Retina (tissue), 1 donor: ENCODE measurements around the gene WDFY1.

Experiments used
- DNase-seq: peaks from one replicate; pipeline ENCODE4 v3.0.0-alpha.2; 2016

Gene WDFY1

GRCh38 chr2:223852281-223852795 is 92.8 kb downstream of the WDFY1 start:
- DNase-seq, result no peak

GRCh38 chr2:223847410-223847809 is 97.7 kb downstream of the WDFY1 start:
- DNase-seq, result no peak

DNA sequence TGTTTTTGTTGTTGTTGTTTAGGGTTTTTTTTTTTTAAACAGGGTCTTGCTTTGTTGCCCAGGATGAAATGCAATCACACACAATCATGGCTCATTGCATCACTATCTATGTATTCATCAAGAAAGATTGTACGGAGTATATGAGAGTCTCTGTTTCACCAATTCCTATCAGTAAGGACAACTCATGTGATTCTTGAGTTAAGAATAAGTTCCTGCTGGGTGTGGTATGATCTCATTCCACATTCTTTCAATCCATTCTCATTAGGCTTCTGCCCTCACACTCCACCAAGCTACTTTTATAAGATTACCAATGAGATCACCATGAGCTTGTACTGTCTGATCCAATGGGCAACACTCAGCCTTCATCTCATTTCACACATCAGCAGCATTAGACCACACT is 98.6 kb downstream of the WDFY1 start:
- DNase-seq, result no peak

- DNase-seq, result no peak
Observed at GRCh38 chr2:223841436-223842190, 103.5 kb downstream of the WDFY1 start.

- DNase-seq, result peak; percentile 63
Observed at GRCh38 chr2:223837287-223838061, 107.7 kb downstream of the WDFY1 start, which contains the start of gene AP1S3. Gene AP1S3 (minus strand): TSS chr2:223837582. CDS start chr2:223837450, 132 bp downstream.

DNA sequence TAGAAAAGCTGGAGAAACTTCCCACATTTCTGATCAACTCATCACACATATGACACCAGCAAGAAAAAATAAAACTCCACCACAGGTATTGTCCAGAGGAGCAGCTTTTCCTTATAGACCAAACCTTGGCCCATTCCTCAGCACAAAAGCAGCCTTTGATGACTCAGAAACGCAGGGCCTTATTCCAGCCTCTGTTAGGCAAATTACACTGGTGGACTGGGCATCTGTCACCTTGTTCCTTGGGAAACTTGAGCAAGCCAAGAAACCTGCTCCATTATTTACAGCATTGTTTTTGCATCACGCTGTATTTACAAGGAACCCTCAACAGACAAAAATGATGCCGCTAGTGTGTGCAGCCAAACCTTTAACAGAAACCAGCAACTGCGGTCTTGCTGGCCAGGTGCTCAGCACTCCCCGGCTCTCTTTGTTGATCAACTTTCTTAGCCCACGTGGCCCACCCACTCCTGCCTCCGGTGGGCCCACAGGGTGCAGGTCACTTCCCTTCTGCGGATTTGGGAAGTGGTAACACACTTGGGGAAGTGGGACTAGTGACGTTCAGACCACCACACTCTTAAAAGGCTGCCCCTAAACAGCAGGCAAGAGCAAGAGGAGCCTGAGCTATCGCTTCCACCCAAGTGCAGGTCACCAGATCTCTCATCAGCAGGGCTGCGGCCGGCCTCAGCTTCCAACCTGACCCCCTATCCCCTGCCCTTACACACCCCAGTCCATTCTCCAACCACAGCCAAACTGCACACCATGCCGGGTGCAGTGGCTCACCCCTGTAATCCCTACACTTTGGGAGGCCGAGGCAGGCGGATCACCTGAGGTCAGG is 109.2 kb downstream of the WDFY1 start:
- DNase-seq, result no peak

DNA sequence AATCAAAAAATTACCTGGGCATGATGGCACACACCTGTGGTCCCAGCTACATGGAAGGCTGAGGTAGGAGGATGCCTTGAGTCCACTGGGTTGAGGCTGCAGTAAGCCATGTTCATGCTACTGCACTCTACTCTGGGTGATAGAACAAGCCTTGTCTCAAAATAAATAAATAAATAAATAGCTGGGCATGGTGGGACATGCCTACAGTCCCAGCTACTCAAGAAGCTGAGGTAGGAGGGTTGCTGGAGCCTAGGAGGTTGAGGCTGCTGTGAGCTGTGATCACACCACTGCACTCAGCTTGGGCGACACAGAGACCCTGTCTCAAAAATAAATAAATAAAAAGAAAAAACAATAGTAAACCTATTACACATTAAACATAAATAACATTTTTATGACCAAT is 110.7 kb downstream of the WDFY1 start:
- DNase-seq, result no peak

GRCh38 chr2:223832241-223832903 is 112.8 kb downstream of the WDFY1 start:
- DNase-seq, result no peak

DNA sequence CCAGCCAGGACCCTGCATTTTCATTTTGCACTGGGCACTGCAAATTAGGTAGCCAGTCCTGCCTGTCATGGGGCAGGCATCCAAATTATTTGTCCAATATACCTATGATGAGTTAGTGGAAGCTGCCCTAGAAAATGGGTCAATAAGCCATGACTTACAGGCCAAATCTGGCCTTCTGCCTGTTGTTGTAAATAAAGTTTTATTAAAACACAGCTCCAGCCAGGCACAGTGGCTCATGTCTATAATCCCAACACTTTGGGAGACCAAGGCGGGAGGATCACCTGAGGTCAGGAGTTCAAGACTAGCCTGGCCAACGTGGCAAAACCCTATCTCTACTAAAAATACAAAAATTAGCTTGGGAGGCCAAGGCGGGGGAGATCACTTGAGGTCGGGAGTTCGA is 116.0 kb downstream of the WDFY1 start:
- no peak for DNase-seq

DNA sequence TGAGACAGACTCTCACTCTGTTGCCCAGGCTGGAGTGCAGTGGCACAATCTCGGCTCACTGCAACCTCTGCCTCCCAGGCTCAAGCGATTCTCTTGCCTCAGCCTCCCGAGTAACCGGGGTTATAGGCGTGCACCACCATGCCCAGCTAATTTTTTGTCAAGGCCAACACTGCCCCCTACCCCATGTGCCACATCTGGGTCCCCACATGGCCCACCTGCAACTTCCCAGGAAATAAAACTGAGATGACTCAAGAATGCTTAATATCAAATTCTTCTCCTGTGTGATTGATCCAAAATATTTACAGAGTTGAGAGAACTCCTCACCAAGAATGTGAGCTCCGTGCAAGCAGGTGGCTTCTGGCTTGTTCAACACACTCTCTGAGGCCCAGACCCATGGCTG is 116.8 kb downstream of the WDFY1 start:
- no peak for DNase-seq

- DNase-seq, result no peak
Observed at GRCh38 chr2:223826995-223827394, 118.1 kb downstream of the WDFY1 start.
